RWPE1 (cell line): ENCODE data around the gene MYBPC1.

ENCODE experiments used
- CTCF ChIA-PET: fragments of 350-600 bp; sonication (Branson Sonifier 250); formaldehyde crosslinking; extraction: SDS; loops from one replicate; lab custom pipeline; 2021; lab: Yijun Ruan, JAX
- POLR2A ChIA-PET: fragments of 400-600 bp; formaldehyde crosslinking; extraction: SDS; loops from one replicate; lab custom pipeline; 2020; ENCODE audit warnings: antibody characterized with exemption; ENCODE audit not compliant: low non-redundant PET; lab: Yijun Ruan, JAX
- DNase-seq: peaks from one replicate; pipeline ENCODE4 v3.0.0; 2012; ENCODE audit warnings: low spot score
- H3K27ac ChIP-seq: fragments of 450-650 bp; 2 replicates; pipeline ENCODE4 v1.5.1; 2017
- CTCF ChIP-seq: fragments of 450-650 bp; conservative IDR thresholded peaks from 2 replicates; pipeline ENCODE4 v1.5.1; 2017; ENCODE audit warnings: low read depth, mild to moderate bottlenecking

MYBPC1 gene

GRCh38 chr12:101642115-101643067, 47.6 kb downstream of the MYBPC1 start:
- ChIA-PET CTCF (interaction anchor here (0.6 kb wide), 1 partner anchor 119 kb away, joined by 3 read pairs; no protein-coding TSS in a partner anchor), POLR2A (no interaction called here)
- no peak for DNase-seq
- TF ChIP-seq CTCF = no peak
- no peak overlapping the region for H3K27ac ChIP-seq

GRCh38 chr12:101647711-101648110, 52.9 kb downstream of the MYBPC1 start:
- POLR2A ChIA-PET = no interaction called here

GRCh38 chr12:101648195-101648594, 53.4 kb downstream of the MYBPC1 start:
- POLR2A ChIA-PET = no interaction called here
- no peak for DNase-seq
- CTCF ChIA-PET = no interaction called here
- no peak for TF ChIP-seq CTCF
- H3K27ac ChIP-seq = no peak overlapping the region

More at GRCh38 chr12:101647711-101648110, 52.9 kb downstream of the MYBPC1 start:
- no peak for TF ChIP-seq CTCF
- no peak overlapping the region for H3K27ac ChIP-seq
- CTCF ChIA-PET = no interaction called here
- no peak for DNase-seq

- DNase-seq = no peak
- CTCF ChIA-PET = no interaction called here
- POLR2A ChIA-PET = no interaction called here
- no peak overlapping the region for H3K27ac ChIP-seq
- TF ChIP-seq CTCF = no peak
Observed at GRCh38 chr12:101650346-101651117, 55.8 kb downstream of the MYBPC1 start.

- ChIA-PET CTCF (no interaction called here), POLR2A (no interaction called here)
- H3K27ac ChIP-seq = no peak overlapping the region
- DNase-seq = no peak
- no peak for TF ChIP-seq CTCF
Observed at GRCh38 chr12:101653030-101653429, 58.3 kb downstream of the MYBPC1 start.

- TF ChIP-seq CTCF = no peak
- no peak for DNase-seq
- H3K27ac ChIP-seq = no peak overlapping the region
- ChIA-PET CTCF (no interaction called here), POLR2A (no interaction called here)
Observed at GRCh38 chr12:101653503-101653902, 58.7 kb downstream of the MYBPC1 start.
